GM23248 (cell line): ENCODE data around the gene PAFAH1B1.

Source experiments
- EZH2 ChIP-seq: fragments of 200-600 bp; sonication (generic); IDR thresholded peaks from 2 replicates; pipeline ENCODE4 v1.6.1; 2018; ENCODE audit warnings: antibody characterized with exemption, mild to moderate bottlenecking; ENCODE audit not compliant: insufficient read depth, poor library complexity, severe bottlenecking
- EZH2phosphoT487 ChIP-seq: fragments of 200-600 bp; sonication (generic); IDR thresholded peaks from 2 replicates; pipeline ENCODE4 v1.6.1; 2018; ENCODE audit warnings: antibody characterized with exemption, moderate library complexity, mild to moderate bottlenecking, low read depth; ENCODE audit not compliant: insufficient read depth

GRCh38 chr17:2560658-2561057, 32.8 kb upstream of the PAFAH1B1 start:
- TF ChIP-seq EZH2 = no peak
- no peak for TF ChIP-seq EZH2phosphoT487
